ENCODE data around the gene SIK2. TPM values are rescaled to one million over a fixed set of nuclear protein-coding genes. Genes with fewer than 3 reads are reported as not detected.

The SIK2 gene
- total and polyA plus RNA-seq, 2 donors (not counting 3 experiments of a cell fraction or from before 2014, with no cell fraction given): 14.6 to 17.1 TPM

DNA sequence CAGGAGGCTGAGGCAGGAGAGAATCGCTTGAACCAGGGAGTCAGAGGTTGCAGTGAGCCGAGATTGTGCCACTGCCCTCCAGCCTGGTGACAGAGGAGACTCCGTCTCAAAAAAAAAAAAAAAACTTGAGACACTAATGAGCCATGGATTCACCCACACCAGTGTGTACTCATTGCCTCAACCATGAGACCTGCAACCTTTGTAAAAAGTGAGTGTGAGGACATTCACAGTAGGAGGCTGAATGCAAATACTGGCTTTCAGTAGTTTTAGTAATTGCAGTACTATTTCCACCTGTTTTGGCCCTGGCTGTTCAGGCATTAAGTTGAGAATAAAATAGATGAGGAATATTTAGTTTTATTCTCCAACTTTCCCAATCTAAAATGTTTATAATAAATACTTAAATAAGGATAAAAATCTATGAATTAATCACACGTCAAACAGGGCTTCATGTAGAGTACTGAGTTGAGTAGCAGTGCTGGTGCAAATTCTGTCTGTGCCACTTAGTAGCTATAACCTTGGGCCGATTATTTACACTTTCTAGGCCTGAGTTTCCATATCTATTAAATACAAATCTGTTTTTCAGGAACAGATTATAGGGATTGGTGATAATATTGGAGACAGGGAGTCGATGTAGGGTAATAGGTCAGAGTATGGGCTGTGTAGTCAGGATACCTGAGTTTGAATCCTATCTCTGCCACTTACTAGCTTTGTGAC lies 91.1 kb downstream of the SIK2 start:
- no peak overlapping the region for H3K27ac ChIP-seq (ENCODE audit: insufficient read depth, low read depth, low read length)
- dilution Hi-C loops (cut with MboI; ENCODE audit: extremely low pct_ligation_motif_present, low sequenced_read_pairs): no loop called here
- FAIRE-seq (no peak), DNase-seq (ENCODE audit: low read depth, low spot score) (no peak)
- H3K9ac ChIP-seq (replicated peaks; ENCODE audit: extremely low read depth, insufficient read depth, low read length): no peak overlapping the region
- no TSS peak for BruUV-seq (replicated peaks)
- no peak overlapping the region for H2AFZ ChIP-seq (ENCODE audit: low read depth, low read length)
- no peaks in the 10 kb centered on the region for H3K9me3 ChIP-seq (replicated peaks; ENCODE audit: control insufficient read depth, insufficient read depth, low read length)
- ChIA-PET POLR2A (no interaction called here), CTCF (interaction anchor here (2.5 kb wide), 1 partner anchor 8 kb away, joined by 11 read pairs; no protein-coding TSS in a partner anchor)
- H4K20me1 ChIP-seq (replicated peaks; ENCODE audit: control insufficient read depth, extremely low read depth, insufficient read depth, low read length): no peaks in the 10 kb centered on the region
- intact Hi-C loops (cut with micrococcal nuclease): no loop called here
- no peak for TF ChIP-seq JUN (IDR thresholded peaks at IDR 0.05; ENCODE audit: borderline replicate concordance, insufficient read depth, insufficient read length, low read depth)
- TF ChIP-seq, protein P1, sequence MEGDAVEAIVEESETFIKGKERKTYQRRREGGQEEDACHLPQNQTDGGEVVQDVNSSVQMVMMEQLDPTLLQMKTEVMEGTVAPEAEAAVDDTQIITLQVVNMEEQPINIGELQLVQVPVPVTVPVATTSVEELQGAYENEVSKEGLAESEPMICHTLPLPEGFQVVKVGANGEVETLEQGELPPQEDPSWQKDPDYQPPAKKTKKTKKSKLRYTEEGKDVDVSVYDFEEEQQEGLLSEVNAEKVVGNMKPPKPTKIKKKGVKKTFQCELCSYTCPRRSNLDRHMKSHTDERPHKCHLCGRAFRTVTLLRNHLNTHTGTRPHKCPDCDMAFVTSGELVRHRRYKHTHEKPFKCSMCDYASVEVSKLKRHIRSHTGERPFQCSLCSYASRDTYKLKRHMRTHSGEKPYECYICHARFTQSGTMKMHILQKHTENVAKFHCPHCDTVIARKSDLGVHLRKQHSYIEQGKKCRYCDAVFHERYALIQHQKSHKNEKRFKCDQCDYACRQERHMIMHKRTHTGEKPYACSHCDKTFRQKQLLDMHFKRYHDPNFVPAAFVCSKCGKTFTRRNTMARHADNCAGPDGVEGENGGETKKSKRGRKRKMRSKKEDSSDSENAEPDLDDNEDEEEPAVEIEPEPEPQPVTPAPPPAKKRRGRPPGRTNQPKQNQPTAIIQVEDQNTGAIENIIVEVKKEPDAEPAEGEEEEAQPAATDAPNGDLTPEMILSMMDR (IDR thresholded peaks at IDR 0.05; ENCODE audit: extremely low read depth in 1 of 2, insufficient read depth in 1 of 2, low read depth in 1 of 2, low read length in 2 of 2): no peak
- TF ChIP-seq POLR2A (IDR thresholded peaks at IDR 0.05; ENCODE audit: low read depth, low read length): no peak
- TF ChIP-seq GATA2 (IDR thresholded peaks at IDR 0.05; ENCODE audit: insufficient read depth, insufficient read length, low read depth, low read length): no peak
- TF ChIP-seq MYC (IDR thresholded peaks at IDR 0.05; ENCODE audit: low read depth, low read length): no peak
- TF ChIP-seq, protein P2, sequence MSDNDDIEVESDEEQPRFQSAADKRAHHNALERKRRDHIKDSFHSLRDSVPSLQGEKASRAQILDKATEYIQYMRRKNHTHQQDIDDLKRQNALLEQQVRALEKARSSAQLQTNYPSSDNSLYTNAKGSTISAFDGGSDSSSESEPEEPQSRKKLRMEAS (IDR thresholded peaks at IDR 0.05; ENCODE audit: insufficient read depth, insufficient read length): no peak
- no peak for TF ChIP-seq POLR2AphosphoS5 (IDR thresholded peaks at IDR 0.05; ENCODE audit: insufficient read depth, low read depth, low read length)
- no peak for TF ChIP-seq FOS (IDR thresholded peaks at IDR 0.05; ENCODE audit: borderline replicate concordance, insufficient read depth, low read length)
- no peaks in the 10 kb centered on the region for H3K36me3 ChIP-seq (ENCODE audit: control insufficient read depth in 2 of 2, extremely low read depth in 1 of 2, insufficient read depth in 2 of 2, low read length in 2 of 2)
- no peak overlapping the region for H3K4me2 ChIP-seq (ENCODE audit: insufficient read depth, low read length)
- H3K9me1 ChIP-seq (replicated peaks; ENCODE audit: control insufficient read depth, extremely low read depth, insufficient read depth, low read length): no peaks in the 10 kb centered on the region
- H3K4me1 ChIP-seq (ENCODE audit: control insufficient read depth, extremely low read depth, insufficient read depth, low read length): no peaks in the 10 kb centered on the region
- no peaks in the 10 kb centered on the region for H3K79me2 ChIP-seq (ENCODE audit: control insufficient read depth, insufficient read depth, low read length)
- no peaks in the 10 kb centered on the region for H3K27me3 ChIP-seq (ENCODE audit: control insufficient read depth in 2 of 2, insufficient read depth in 2 of 2, low read length in 2 of 2)
- H3K4me3 ChIP-seq (replicated peaks in 1 of 3; ENCODE audit: insufficient read depth in 1 of 3, low read depth in 1 of 3, low read length in 3 of 3): no peak overlapping the region
